GM12878 (cell line): ENCODE measurements around the gene TSSK3. TPM values are rescaled to one million over a fixed set of nuclear protein-coding genes. Genes with fewer than 3 reads are reported as not detected.

ENCODE experiments used
- ATAC-seq: fragments of 200-7000 bp; cut with Tn5 transposase; 3 replicates; pipeline ENCODE4 v1.9.1; 2020; ENCODE audit warnings: mild to moderate bottlenecking, moderate library complexity
- BruUV-seq: library from RNA; stranded (reverse); fragments of 400-500 nt; replicated peaks from 2 replicates; lab custom pipeline; 2021; lab: Mats Ljungman, UMichigan
- CTCF ChIA-PET: fragments of 300-600 bp; sonication (Branson Sonifier 250); formaldehyde crosslinking; extraction: SDS; loops from one replicate; lab custom pipeline; 2021; ENCODE audit warnings: inconsistent platforms; lab: Yijun Ruan, JAX
- POLR2A ChIA-PET: fragments of 350-600 bp; formaldehyde crosslinking; extraction: SDS; loops from one replicate; lab custom pipeline; 2021; ENCODE audit warnings: inconsistent platforms; lab: Charles Lee
- RAD21 ChIA-PET: fragments of 300-600 bp; sonication (Branson Sonifier 250); formaldehyde crosslinking; loops from one replicate; lab custom pipeline; 2023; ENCODE audit warnings: antibody characterized with exemption; ENCODE audit not compliant: unreplicated experiment; lab: Charles Lee
- SMC1A ChIA-PET: fragments of 300-600 bp; sonication (Branson Sonifier 250); formaldehyde crosslinking; loops from one replicate; lab custom pipeline; 2023; ENCODE audit not compliant: unreplicated experiment, uncharacterized antibody; lab: Charles Lee
- DNase-seq: peaks from one replicate; pipeline ENCODE4 v3.0.0-alpha.2; 2011; ENCODE audit warnings: low read depth, low spot score
- FAIRE-seq: peaks from 3 replicates; lab custom pipeline; 2011; peaks lifted over from hg19 to GRCh38; lab: Jason Lieb, UNC
- H2AFZ ChIP-seq: 2 replicates; pipeline ENCODE4 v1.6.0; 2011; ENCODE audit warnings: low read depth, low read length, control low read depth; ENCODE audit not compliant: control insufficient read depth
- H3K27ac ChIP-seq: 2 replicates; pipeline ENCODE4 v1.5.1; 2011; ENCODE audit warnings: control low read depth; ENCODE audit not compliant: control insufficient read depth, insufficient read depth
- H3K27me3 ChIP-seq, 2 experiments: replicated peaks in 1 of 2; 2 replicates each; pipeline versions ENCODE4 v1.6.0 to v1.6.1; 2011; ENCODE audit warnings: low read length in 1 of 2; ENCODE audit not compliant: control insufficient read depth in 2 of 2, insufficient read depth in 2 of 2
- H3K36me3 ChIP-seq, 2 experiments: 2 replicates each; pipeline ENCODE4 v1.5.1; 2011; ENCODE audit warnings: low read length in 1 of 2; ENCODE audit not compliant: control insufficient read depth in 2 of 2, insufficient read depth in 2 of 2
- H3K4me1 ChIP-seq: 2 replicates; pipeline ENCODE4 v1.6.1; 2011; ENCODE audit warnings: mild to moderate bottlenecking, low read length, moderate library complexity, mixed read lengths; ENCODE audit not compliant: control insufficient read depth, insufficient read depth
- H3K4me2 ChIP-seq: 2 replicates; pipeline ENCODE4 v1.6.0; 2011; ENCODE audit warnings: control low read depth; ENCODE audit not compliant: control insufficient read depth, insufficient read depth
- H3K4me3 ChIP-seq: fragments of 200-600 bp; sonication (generic); 2 replicates; pipeline ENCODE4 v1.5.1; 2016
- H3K79me2 ChIP-seq: 2 replicates; pipeline ENCODE4 v1.6.0; 2011; ENCODE audit warnings: low read length; ENCODE audit not compliant: control insufficient read depth, insufficient read depth
- H3K9ac ChIP-seq: 2 replicates; pipeline ENCODE4 v1.8.0; 2011; ENCODE audit warnings: low read length, control low read depth, mixed read lengths; ENCODE audit not compliant: control insufficient read depth, insufficient read depth
- H3K9me3 ChIP-seq: replicated peaks from 3 replicates; pipeline ENCODE4 v1.5.1; 2011; ENCODE audit warnings: mild to moderate bottlenecking, low read length; ENCODE audit not compliant: control insufficient read depth, insufficient read depth
- H4K20me1 ChIP-seq: 2 replicates; pipeline ENCODE4 v1.6.0; 2011; ENCODE audit not compliant: control insufficient read depth, insufficient read depth
- BRCA1 ChIP-seq: IDR thresholded peaks from 2 replicates; pipeline ENCODE4 v1.6.1; 2011; ENCODE audit warnings: low read depth, low read length, improper control_type of control experiment
- CHD4 ChIP-seq: fragments of 200-600 bp; sonication (generic); IDR thresholded peaks from 2 replicates; pipeline ENCODE4 v1.6.1; 2016; ENCODE audit warnings: mild to moderate bottlenecking
- MEF2B ChIP-seq: fragments of 450-650 bp; IDR thresholded peaks from 2 replicates; pipeline ENCODE4 v1.6.1; 2018; ENCODE audit warnings: mild to moderate bottlenecking, moderate library complexity; ENCODE audit not compliant: partially characterized antibody, poor library complexity, severe bottlenecking
- MTA3 ChIP-seq: IDR thresholded peaks from 2 replicates; pipeline ENCODE4 v1.6.1; 2012; ENCODE audit warnings: low read length, inconsistent platforms, borderline replicate concordance
- MXI1 ChIP-seq: fragments of 150-350 bp; IDR thresholded peaks from 2 replicates; pipeline ENCODE4 v1.6.1; 2011; ENCODE audit warnings: low read depth, mild to moderate bottlenecking, inconsistent platforms, low read length, improper control_type of control experiment
- NR2C1 ChIP-seq: fragments of 450-650 bp; IDR thresholded peaks from 2 replicates; pipeline ENCODE4 v1.6.1; 2017; ENCODE audit warnings: antibody characterized with exemption, mild to moderate bottlenecking, moderate library complexity
- RAD21 ChIP-seq: IDR thresholded peaks from 2 replicates; pipeline ENCODE4 v1.6.1; 2011; ENCODE audit warnings: mild to moderate bottlenecking, low read depth, low read length, moderate library complexity; ENCODE audit not compliant: insufficient read depth
- RUNX3 ChIP-seq: IDR thresholded peaks from 2 replicates; pipeline ENCODE4 v1.6.1; 2012; ENCODE audit warnings: low read length, inconsistent platforms
- SMC3 ChIP-seq: IDR thresholded peaks from 2 replicates; pipeline ENCODE4 v1.6.1; 2011; ENCODE audit warnings: low read length, improper control_type of control experiment, borderline replicate concordance
- SPI1 ChIP-seq: IDR thresholded peaks from 2 replicates; pipeline ENCODE4 v1.6.1; 2011; ENCODE audit warnings: low read depth, mild to moderate bottlenecking, low read length, moderate library complexity, borderline replicate concordance; ENCODE audit not compliant: insufficient read depth
- STAT1 ChIP-seq: fragments of 450-650 bp; conservative IDR thresholded peaks from 2 replicates; pipeline ENCODE4 v1.6.1; 2014; ENCODE audit warnings: antibody characterized with exemption, mild to moderate bottlenecking
- TARDBP ChIP-seq: IDR thresholded peaks from 2 replicates; pipeline ENCODE4 v1.6.1; 2016; ENCODE audit warnings: borderline replicate concordance
- TCF7 ChIP-seq: IDR thresholded peaks from 2 replicates; pipeline ENCODE4 v1.6.1; 2014; ENCODE audit warnings: antibody characterized with exemption, borderline replicate concordance
- ZBED1 ChIP-seq: IDR thresholded peaks from 2 replicates; pipeline ENCODE4 v1.6.1; 2016; ENCODE audit warnings: borderline replicate concordance
- ZZZ3 ChIP-seq: IDR thresholded peaks from 2 replicates; pipeline ENCODE4 v1.6.1; 2011; ENCODE audit warnings: low read depth; ENCODE audit not compliant: control insufficient read depth, insufficient read length
- WGBS: methylation state at CpG from one replicate; pipeline ENCODE4 v1.1.6; 2016; ENCODE audit warnings: low lambda C conversion rate; ENCODE audit not compliant: insufficient replicate concordance, insufficient coverage; ENCODE audit errors: missing lambda C conversion rate; 5-methylcytosine and 5-hydroxymethylcytosine counted together
- in situ Hi-C: fragments of 300-500 bp; cut with MboI; formaldehyde crosslinking; loops from 9 replicates; pipeline ENCODE4 v1.14.3; 2018; ENCODE audit warnings: mixed read lengths
- intact Hi-C: fragments of 100-400 bp; cut with micrococcal nuclease; formaldehyde crosslinking; loops from one replicate; pipeline ENCODE4 v1.14.2; 2022; ENCODE audit not compliant: unreplicated experiment
- polyA plus RNA-seq, 11 experiments: library from polyadenylated mRNA; depleted of rRNA in 4 of 11; unstranded in 6 of 11; stranded (reverse) in 5 of 11; fragments of >200 nt; fragmentation: Nextera tagmentation in 4 of 11; fragmentation: Illumina TruSeq in 1 of 11; extraction: Ambion mirVana in 4 of 11; extraction: Trizol in 1 of 11; gene quantifications; 1 replicate in 1 of 11; 2 replicates in 10 of 11; pipeline versions ENCODE4 v1.2.1 to v1.2.3, GENCODE V29; 2011 to 2016; ENCODE audit warnings: inconsistent platforms in 2 of 11, missing spikeins in 2 of 11, low read depth in 1 of 11
- total RNA-seq, 4 experiments: library from RNA; depleted of rRNA in 3 of 4; stranded (reverse); fragments of >200 nt in 3 of 4; fragmentation: Illumina TruSeq in 1 of 4; extraction: Trizol in 1 of 4; gene quantifications; 2 replicates each; pipeline versions ENCODE4 v1.2.1 to v1.2.3, GENCODE V29; 2013 to 2021
- TF ChIP-seq, protein P1 (sequence below): IDR thresholded peaks from 2 replicates; pipeline ENCODE4 v1.6.1; 2012; ENCODE audit warnings: low read depth, low read length, improper control_type of control experiment
- TF ChIP-seq, protein P2 (sequence below): fragments of 450-650 bp; IDR thresholded peaks from 2 replicates; pipeline ENCODE4 v1.6.1; 2017; ENCODE audit warnings: mild to moderate bottlenecking
- TF ChIP-seq, protein P3 (sequence below): IDR thresholded peaks from 2 replicates; pipeline ENCODE4 v1.6.1; 2011; ENCODE audit warnings: low read depth, mild to moderate bottlenecking, low read length, moderate library complexity, borderline replicate concordance; ENCODE audit errors: extremely low read depth
- TF ChIP-seq, protein P4 (sequence below), 3 experiments: IDR thresholded peaks in 2 of 3; conservative IDR thresholded peaks in 1 of 3; 2 replicates each; pipeline ENCODE4 v1.5.1; 2011; ENCODE audit warnings: low read depth in 3 of 3, low read length in 3 of 3, mild to moderate bottlenecking in 3 of 3, control low read depth in 2 of 3, moderate library complexity in 2 of 3, inconsistent platforms in 1 of 3, mixed read lengths in 1 of 3; ENCODE audit not compliant: control insufficient read depth in 2 of 3, insufficient read depth in 1 of 3; ENCODE audit errors: extremely low read depth in 1 of 3

Gene TSSK3
- total and polyA plus RNA-seq, 10 of the 15 experiments (the other 5 are each of a cell fraction or from before 2014, with no cell fraction given), result 0.42 to 0.82 (median 0.60) TPM

DNA sequence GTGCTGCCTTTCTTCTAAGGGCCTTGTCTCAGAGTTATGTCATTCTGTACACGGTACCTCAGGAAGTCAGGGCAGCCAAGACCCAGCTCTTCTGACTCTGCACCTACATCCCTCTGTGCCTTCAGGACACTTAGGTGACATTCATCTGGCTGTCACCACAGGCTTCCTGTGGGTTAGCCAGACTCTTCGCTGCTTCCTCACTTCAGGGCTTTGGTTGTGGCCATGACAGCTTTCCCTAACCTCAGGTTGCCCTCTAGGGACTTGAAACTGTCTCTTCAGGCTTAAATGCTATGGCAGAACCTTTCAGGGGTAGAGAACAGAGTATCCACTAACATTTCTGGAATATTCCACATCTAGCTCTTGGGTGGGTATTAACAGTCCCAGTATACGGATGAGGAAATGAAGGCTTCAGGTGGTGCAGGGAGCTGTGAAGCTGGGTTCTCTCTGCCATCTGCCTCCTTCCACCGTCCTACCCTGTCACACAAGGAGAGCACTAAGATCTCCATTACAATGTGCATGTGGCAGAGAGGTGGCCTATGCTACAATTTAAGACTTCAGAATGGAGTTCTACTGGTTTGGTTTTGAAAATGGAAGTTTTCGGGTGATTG lies 9.9 kb downstream of the TSSK3 start:
- Histone ChIP-seq H3K9ac (no peak overlapping the region), H3K9me3 (no peaks in the 10 kb centered on the region), H3K27me3 (no peaks in the 10 kb centered on the region), H2AFZ (no peak overlapping the region), H3K27ac (no peak overlapping the region), H3K36me3 (peaks cover 13 to 17% of the 10 kb centered on the region in 2 experiments), H4K20me1 (no peaks in the 10 kb centered on the region), H3K4me1 (peaks cover 10% of the 10 kb centered on the region), H3K4me3 (no peak overlapping the region), H3K79me2 (no peaks in the 10 kb centered on the region), H3K4me2 (no peak overlapping the region)
- WGBS, result 67% methylated on average over 5 of the region's 5 CpGs
- DNase-seq (peak; percentile 61), ATAC-seq (peak; percentile 88), FAIRE-seq (peak; percentile 41)
- in situ Hi-C loops (no loop called here), intact Hi-C loops (loop anchor here (2.0 kb wide), 1 partner anchor 37 kb away; no protein-coding TSS in a partner anchor)
- ChIA-PET POLR2A (interaction anchor here (0.8 kb wide), 1 partner anchor 157 kb away, joined by 3 read pairs; no protein-coding TSS in a partner anchor), RAD21 (interaction anchor here (1.2 to 1.8 kb wide), 5 partner anchors 35 to 157 kb away, joined by 3 to 6 read pairs (median 4); partner anchors contain the start of genes HDAC1 and MARCKSL1), SMC1A (interaction anchor here (1.1 to 2.1 kb wide), 6 partner anchors 12 to 156 kb away, joined by 3 to 9 read pairs (median 4); partner anchors contain the start of gene BSDC1), CTCF (interaction anchor here (0.6 to 1.9 kb wide), 9 partner anchors 9 to 156 kb away, joined by 3 to 15 read pairs (median 4); partner anchors contain the start of gene MARCKSL1)
- BruUV-seq, result no TSS peak
- TF ChIP-seq MEF2B, result peak; percentile 33
- TF ChIP-seq MXI1, result no peak
- no peak for TF ChIP-seq ZZZ3
- peak; percentile 63 for TF ChIP-seq RAD21
- TF ChIP-seq, protein P1, sequence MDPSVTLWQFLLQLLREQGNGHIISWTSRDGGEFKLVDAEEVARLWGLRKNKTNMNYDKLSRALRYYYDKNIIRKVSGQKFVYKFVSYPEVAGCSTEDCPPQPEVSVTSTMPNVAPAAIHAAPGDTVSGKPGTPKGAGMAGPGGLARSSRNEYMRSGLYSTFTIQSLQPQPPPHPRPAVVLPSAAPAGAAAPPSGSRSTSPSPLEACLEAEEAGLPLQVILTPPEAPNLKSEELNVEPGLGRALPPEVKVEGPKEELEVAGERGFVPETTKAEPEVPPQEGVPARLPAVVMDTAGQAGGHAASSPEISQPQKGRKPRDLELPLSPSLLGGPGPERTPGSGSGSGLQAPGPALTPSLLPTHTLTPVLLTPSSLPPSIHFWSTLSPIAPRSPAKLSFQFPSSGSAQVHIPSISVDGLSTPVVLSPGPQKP, result no peak
- no peak for TF ChIP-seq NR2C1
- no peak for TF ChIP-seq TARDBP
- no peak for TF ChIP-seq STAT1
- peak; percentile 78 for TF ChIP-seq RUNX3
- TF ChIP-seq CHD4, result no peak
- TF ChIP-seq, protein P2, sequence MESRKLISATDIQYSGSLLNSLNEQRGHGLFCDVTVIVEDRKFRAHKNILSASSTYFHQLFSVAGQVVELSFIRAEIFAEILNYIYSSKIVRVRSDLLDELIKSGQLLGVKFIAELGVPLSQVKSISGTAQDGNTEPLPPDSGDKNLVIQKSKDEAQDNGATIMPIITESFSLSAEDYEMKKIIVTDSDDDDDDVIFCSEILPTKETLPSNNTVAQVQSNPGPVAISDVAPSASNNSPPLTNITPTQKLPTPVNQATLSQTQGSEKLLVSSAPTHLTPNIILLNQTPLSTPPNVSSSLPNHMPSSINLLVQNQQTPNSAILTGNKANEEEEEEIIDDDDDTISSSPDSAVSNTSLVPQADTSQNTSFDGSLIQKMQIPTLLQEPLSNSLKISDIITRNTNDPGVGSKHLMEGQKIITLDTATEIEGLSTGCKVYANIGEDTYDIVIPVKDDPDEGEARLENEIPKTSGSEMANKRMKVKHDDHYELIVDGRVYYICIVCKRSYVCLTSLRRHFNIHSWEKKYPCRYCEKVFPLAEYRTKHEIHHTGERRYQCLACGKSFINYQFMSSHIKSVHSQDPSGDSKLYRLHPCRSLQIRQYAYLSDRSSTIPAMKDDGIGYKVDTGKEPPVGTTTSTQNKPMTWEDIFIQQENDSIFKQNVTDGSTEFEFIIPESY, result no peak
- no peak for TF ChIP-seq BRCA1
- peak; percentile 47; the same call in 1 of the 2 replicates for TF ChIP-seq SMC3
- TF ChIP-seq, protein P3, sequence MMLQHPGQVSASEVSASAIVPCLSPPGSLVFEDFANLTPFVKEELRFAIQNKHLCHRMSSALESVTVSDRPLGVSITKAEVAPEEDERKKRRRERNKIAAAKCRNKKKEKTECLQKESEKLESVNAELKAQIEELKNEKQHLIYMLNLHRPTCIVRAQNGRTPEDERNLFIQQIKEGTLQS, result no peak
- peak; percentile 20; the same call in 1 of the 2 replicates for TF ChIP-seq SPI1
- TF ChIP-seq, protein P4, sequence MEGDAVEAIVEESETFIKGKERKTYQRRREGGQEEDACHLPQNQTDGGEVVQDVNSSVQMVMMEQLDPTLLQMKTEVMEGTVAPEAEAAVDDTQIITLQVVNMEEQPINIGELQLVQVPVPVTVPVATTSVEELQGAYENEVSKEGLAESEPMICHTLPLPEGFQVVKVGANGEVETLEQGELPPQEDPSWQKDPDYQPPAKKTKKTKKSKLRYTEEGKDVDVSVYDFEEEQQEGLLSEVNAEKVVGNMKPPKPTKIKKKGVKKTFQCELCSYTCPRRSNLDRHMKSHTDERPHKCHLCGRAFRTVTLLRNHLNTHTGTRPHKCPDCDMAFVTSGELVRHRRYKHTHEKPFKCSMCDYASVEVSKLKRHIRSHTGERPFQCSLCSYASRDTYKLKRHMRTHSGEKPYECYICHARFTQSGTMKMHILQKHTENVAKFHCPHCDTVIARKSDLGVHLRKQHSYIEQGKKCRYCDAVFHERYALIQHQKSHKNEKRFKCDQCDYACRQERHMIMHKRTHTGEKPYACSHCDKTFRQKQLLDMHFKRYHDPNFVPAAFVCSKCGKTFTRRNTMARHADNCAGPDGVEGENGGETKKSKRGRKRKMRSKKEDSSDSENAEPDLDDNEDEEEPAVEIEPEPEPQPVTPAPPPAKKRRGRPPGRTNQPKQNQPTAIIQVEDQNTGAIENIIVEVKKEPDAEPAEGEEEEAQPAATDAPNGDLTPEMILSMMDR (IDR thresholded peaks at IDR 0.05 in 2 of 3, conservative IDR thresholded peaks at IDR 0.05 in 1 of 3; ENCODE audit: control insufficient read depth in 2 of 3, extremely low read depth in 1 of 3, insufficient read depth in 1 of 3, low read depth in 3 of 3, low read length in 3 of 3), result peak; percentile 6 to 46 (median 33); a peak in 3 of 6 replicates
- no peak for TF ChIP-seq MTA3
- TF ChIP-seq TCF7, result no peak
- no peak for TF ChIP-seq ZBED1
